SK-N-SH (cell line): Measurements from ENCODE around the gene HLA-DQA2. TPM values are rescaled to one million over a fixed set of nuclear protein-coding genes. Genes with fewer than 3 reads are reported as not detected.

ENCODE experiments used
- CTCF ChIA-PET: fragments of 300-600, 350-600 bp; formaldehyde crosslinking; extraction: SDS; loops from one replicate; lab custom pipeline; 2021; lab: Yijun Ruan, JAX
- POLR2A ChIA-PET: fragments of 350-600 bp; sonication (Branson Sonifier 250); formaldehyde crosslinking; extraction: SDS; loops from one replicate; lab custom pipeline; 2020; ENCODE audit warnings: antibody characterized with exemption, inconsistent platforms; lab: Yijun Ruan, JAX
- DNase-seq: peaks from one replicate; pipeline ENCODE4 v3.0.0; 2012
- H2AFZ ChIP-seq: fragments of 200-600 bp; sonication (generic); 2 replicates; pipeline ENCODE4 v1.8.1; 2016; ENCODE audit warnings: antibody characterized with exemption, mild to moderate bottlenecking, low read depth
- H3F3A ChIP-seq: fragments of 200-600 bp; sonication (generic); replicated peaks from 2 replicates; pipeline ENCODE3; 2016; ENCODE audit warnings: antibody characterized with exemption, mild to moderate bottlenecking; ENCODE audit not compliant: insufficient read depth
- H3K27ac ChIP-seq, 2 experiments: fragments of 200-500 bp in 1 of 2; fragments of 200-600 bp in 1 of 2; sonication (Bioruptor generic) in 1 of 2; sonication (generic), shearing (Covaris generic) in 1 of 2; 2 replicates each; pipeline versions ENCODE4 v1.5.1 to v1.6.1; 2014 to 2016; ENCODE audit warnings: low read depth in 2 of 2, inconsistent platforms in 1 of 2, low read length in 1 of 2, mild to moderate bottlenecking in 1 of 2, mixed read lengths in 1 of 2
- H3K27me3 ChIP-seq: fragments of 200-600 bp; sonication (generic), shearing (Covaris generic); 2 replicates; pipeline ENCODE4 v1.6.1; 2016; ENCODE audit warnings: mixed run types; ENCODE audit not compliant: insufficient read depth
- H3K36me3 ChIP-seq, 2 experiments: fragments of 200-500 bp in 1 of 2; fragments of 200-600 bp in 1 of 2; sonication (Bioruptor generic) in 1 of 2; sonication (generic) in 1 of 2; replicated peaks in 1 of 2; 2 replicates each; pipeline versions ENCODE3 to v1.5.1; 2014 to 2016; ENCODE audit warnings: low read length in 1 of 2, mild to moderate bottlenecking in 1 of 2; ENCODE audit not compliant: insufficient read depth in 2 of 2, control insufficient read depth in 1 of 2
- H3K4me1 ChIP-seq, 2 experiments: fragments of 200-500 bp in 1 of 2; fragments of 200-600 bp in 1 of 2; sonication (Bioruptor generic) in 1 of 2; sonication (generic), shearing (Covaris generic) in 1 of 2; 2 replicates each; pipeline versions ENCODE4 v1.5.1 to v1.6.1; 2014 to 2016; ENCODE audit warnings: low read depth in 1 of 2, low read length in 1 of 2, mixed run types in 1 of 2; ENCODE audit not compliant: insufficient read depth in 2 of 2, control insufficient read depth in 1 of 2
- H3K4me2 ChIP-seq: fragments of 200-600 bp; sonication (generic), shearing (Covaris generic); 2 replicates; pipeline ENCODE4 v1.6.1; 2017; ENCODE audit warnings: mixed run types
- H3K4me3 ChIP-seq, 2 experiments: fragments of 200-500 bp in 1 of 2; fragments of 200-600 bp in 1 of 2; sonication (Bioruptor generic) in 1 of 2; sonication (generic), shearing (Covaris generic) in 1 of 2; 2 replicates each; pipeline versions ENCODE4 v1.5.1 to v1.8.1; 2014 to 2016; ENCODE audit warnings: low read depth in 2 of 2, inconsistent platforms in 1 of 2, low read length in 1 of 2, mild to moderate bottlenecking in 1 of 2, mixed read lengths in 1 of 2, moderate library complexity in 1 of 2
- H3K79me2 ChIP-seq: fragments of 200-600 bp; sonication (generic); 2 replicates; pipeline ENCODE4 v1.8.1; 2017; ENCODE audit warnings: mild to moderate bottlenecking; ENCODE audit not compliant: insufficient read depth
- H3K9ac ChIP-seq: fragments of 200-600 bp; sonication (generic); 2 replicates; pipeline ENCODE4 v1.6.1; 2017; ENCODE audit warnings: mixed run types
- H3K9me2 ChIP-seq: fragments of 200-600 bp; sonication (generic); 2 replicates; pipeline ENCODE4 v1.6.1; 2017; ENCODE audit warnings: mixed run types
- H3K9me3 ChIP-seq: fragments of 200-600 bp; sonication (generic); 2 replicates; pipeline ENCODE4 v1.6.1; 2017; ENCODE audit warnings: mixed run types, mild to moderate bottlenecking, moderate library complexity
- H4K20me1 ChIP-seq: fragments of 200-600 bp; sonication (generic); 2 replicates; pipeline ENCODE4 v1.6.1; 2017; ENCODE audit warnings: mild to moderate bottlenecking, mixed run types; ENCODE audit not compliant: insufficient read depth
- CTCF ChIP-seq: fragments of 200-600 bp; sonication (generic); IDR thresholded peaks from 2 replicates; pipeline ENCODE4 v1.6.1; 2017; ENCODE audit warnings: antibody characterized with exemption, mild to moderate bottlenecking, moderate library complexity
- EP300 ChIP-seq, 2 experiments: IDR thresholded peaks; 2 replicates each; pipeline versions ENCODE4 v1.4.0 to v1.6.1; 2012; ENCODE audit warnings: borderline replicate concordance in 1 of 2, low read depth in 1 of 2, low read length in 1 of 2
- EZH2phosphoT487 ChIP-seq: fragments of 200-600 bp; sonication (generic); IDR thresholded peaks from 2 replicates; pipeline ENCODE4 v1.6.1; 2017; ENCODE audit warnings: low read depth, mixed run types, mild to moderate bottlenecking, antibody characterized with exemption, moderate library complexity, borderline replicate concordance
- GABPA ChIP-seq: IDR thresholded peaks from 2 replicates; pipeline ENCODE4 v1.4.0; 2012; ENCODE audit warnings: low read depth, mild to moderate bottlenecking
- MEF2A ChIP-seq: IDR thresholded peaks from 2 replicates; pipeline ENCODE4 v1.4.0; 2012; ENCODE audit warnings: low read depth, borderline replicate concordance
- MXI1 ChIP-seq: IDR thresholded peaks from 2 replicates; pipeline ENCODE4 v1.6.1; 2012; ENCODE audit warnings: mild to moderate bottlenecking, low read depth, low read length, improper control_type of control experiment
- NFIC ChIP-seq: IDR thresholded peaks from 2 replicates; pipeline ENCODE4 v1.4.0; 2012; ENCODE audit warnings: borderline replicate concordance
- RCOR1 ChIP-seq: fragments of 150-350 bp; IDR thresholded peaks from 2 replicates; pipeline ENCODE4 v1.6.1; 2017; ENCODE audit warnings: antibody characterized with exemption, low read length
- REST ChIP-seq: IDR thresholded peaks from 2 replicates; pipeline ENCODE4 v1.6.1; 2012; ENCODE audit warnings: mild to moderate bottlenecking, low read depth, low read length, moderate library complexity
- RFX5 ChIP-seq: IDR thresholded peaks from 2 replicates; pipeline ENCODE4 v1.6.1; 2012; ENCODE audit warnings: mild to moderate bottlenecking, improper control_type of control experiment, low read length
- RXRA ChIP-seq: IDR thresholded peaks from 2 replicates; pipeline ENCODE4 v1.4.0; 2012; ENCODE audit warnings: low read depth, mild to moderate bottlenecking, borderline replicate concordance
- SMC3 ChIP-seq: IDR thresholded peaks from 2 replicates; pipeline ENCODE4 v1.6.1; 2012; ENCODE audit warnings: low read depth, low read length, improper control_type of control experiment
- TCF12 ChIP-seq: IDR thresholded peaks from 2 replicates; pipeline ENCODE4 v1.4.0; 2012
- USF1 ChIP-seq: IDR thresholded peaks from 2 replicates; pipeline ENCODE4 v1.4.0; 2012; ENCODE audit warnings: low read depth, borderline replicate concordance
- YY1 ChIP-seq: IDR thresholded peaks from 2 replicates; pipeline ENCODE4 v1.4.0; 2012; ENCODE audit warnings: low read depth, mild to moderate bottlenecking
- WGBS: methylation state at CpG from one replicate; pipeline ENCODE4 v1.1.6; 2017; ENCODE audit warnings: low lambda C conversion rate; 5-methylcytosine and 5-hydroxymethylcytosine counted together
- polyA plus RNA-seq, 3 experiments: library from polyadenylated mRNA; depleted of rRNA; stranded (reverse); fragments of >200 nt; gene quantifications; 2 replicates each; pipeline ENCODE4 v1.2.3, GENCODE V29; 2012
- TF ChIP-seq, protein P1 (sequence below): fragments of 150-350 bp; IDR thresholded peaks from 2 replicates; pipeline ENCODE4 v1.6.1; 2017; ENCODE audit warnings: antibody characterized with exemption, low read length, low read depth, borderline replicate concordance
- TF ChIP-seq, protein P2 (sequence below): IDR thresholded peaks from 2 replicates; pipeline ENCODE4 v1.4.0; 2012; ENCODE audit warnings: low read depth, borderline replicate concordance
- TF ChIP-seq, protein P3 (sequence below): IDR thresholded peaks from 2 replicates; pipeline ENCODE4; 2012

Gene HLA-DQA2
- polyA plus RNA-seq, 1 of the 3 experiments (the other 2 are of a cell fraction), result not detected

DNA sequence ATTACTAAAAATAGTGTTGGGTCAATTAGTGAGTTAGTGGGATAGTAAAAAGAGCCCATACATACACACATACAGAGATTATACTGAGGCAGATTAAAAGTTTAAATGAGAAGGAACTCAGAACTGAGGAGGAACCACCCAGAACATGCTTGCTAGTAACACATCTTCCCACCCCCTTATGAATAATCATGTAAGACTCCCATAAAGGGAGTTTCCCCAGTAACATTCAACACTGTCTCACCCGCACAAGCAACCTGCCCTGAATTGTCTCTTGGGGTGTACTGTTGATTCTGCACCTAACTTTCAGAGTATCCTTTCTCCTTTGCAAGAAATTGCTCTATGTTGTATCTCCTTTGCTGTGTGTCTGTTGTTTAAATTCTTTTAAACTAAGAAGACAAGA lies 33.2 kb downstream of the HLA-DQA2 start:
- ChIA-PET POLR2A (no interaction called here), CTCF (interaction anchor here (0.8 kb wide), 1 partner anchor 12 kb away, joined by 3 read pairs; no protein-coding TSS in a partner anchor)
- TF ChIP-seq NFIC (no peak), MEF2A (no peak), REST (no peak), RCOR1 (no peak), EP300 (IDR thresholded peaks at IDR 0.05; ENCODE audit: borderline replicate concordance in 1 of 2, low read depth in 1 of 2, low read length in 1 of 2) (no peak), YY1 (no peak), SMC3 (no peak), USF1 (no peak), RFX5 (no peak), RXRA (no peak), TCF12 (no peak), CTCF (no peak), GABPA (no peak), MXI1 (no peak), EZH2phosphoT487 (no peak)
- TF ChIP-seq, protein P1, sequence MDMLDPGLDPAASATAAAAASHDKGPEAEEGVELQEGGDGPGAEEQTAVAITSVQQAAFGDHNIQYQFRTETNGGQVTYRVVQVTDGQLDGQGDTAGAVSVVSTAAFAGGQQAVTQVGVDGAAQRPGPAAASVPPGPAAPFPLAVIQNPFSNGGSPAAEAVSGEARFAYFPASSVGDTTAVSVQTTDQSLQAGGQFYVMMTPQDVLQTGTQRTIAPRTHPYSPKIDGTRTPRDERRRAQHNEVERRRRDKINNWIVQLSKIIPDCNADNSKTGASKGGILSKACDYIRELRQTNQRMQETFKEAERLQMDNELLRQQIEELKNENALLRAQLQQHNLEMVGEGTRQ, result no peak
- TF ChIP-seq, protein P2, sequence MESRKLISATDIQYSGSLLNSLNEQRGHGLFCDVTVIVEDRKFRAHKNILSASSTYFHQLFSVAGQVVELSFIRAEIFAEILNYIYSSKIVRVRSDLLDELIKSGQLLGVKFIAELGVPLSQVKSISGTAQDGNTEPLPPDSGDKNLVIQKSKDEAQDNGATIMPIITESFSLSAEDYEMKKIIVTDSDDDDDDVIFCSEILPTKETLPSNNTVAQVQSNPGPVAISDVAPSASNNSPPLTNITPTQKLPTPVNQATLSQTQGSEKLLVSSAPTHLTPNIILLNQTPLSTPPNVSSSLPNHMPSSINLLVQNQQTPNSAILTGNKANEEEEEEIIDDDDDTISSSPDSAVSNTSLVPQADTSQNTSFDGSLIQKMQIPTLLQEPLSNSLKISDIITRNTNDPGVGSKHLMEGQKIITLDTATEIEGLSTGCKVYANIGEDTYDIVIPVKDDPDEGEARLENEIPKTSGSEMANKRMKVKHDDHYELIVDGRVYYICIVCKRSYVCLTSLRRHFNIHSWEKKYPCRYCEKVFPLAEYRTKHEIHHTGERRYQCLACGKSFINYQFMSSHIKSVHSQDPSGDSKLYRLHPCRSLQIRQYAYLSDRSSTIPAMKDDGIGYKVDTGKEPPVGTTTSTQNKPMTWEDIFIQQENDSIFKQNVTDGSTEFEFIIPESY, result no peak
- TF ChIP-seq, protein P3, sequence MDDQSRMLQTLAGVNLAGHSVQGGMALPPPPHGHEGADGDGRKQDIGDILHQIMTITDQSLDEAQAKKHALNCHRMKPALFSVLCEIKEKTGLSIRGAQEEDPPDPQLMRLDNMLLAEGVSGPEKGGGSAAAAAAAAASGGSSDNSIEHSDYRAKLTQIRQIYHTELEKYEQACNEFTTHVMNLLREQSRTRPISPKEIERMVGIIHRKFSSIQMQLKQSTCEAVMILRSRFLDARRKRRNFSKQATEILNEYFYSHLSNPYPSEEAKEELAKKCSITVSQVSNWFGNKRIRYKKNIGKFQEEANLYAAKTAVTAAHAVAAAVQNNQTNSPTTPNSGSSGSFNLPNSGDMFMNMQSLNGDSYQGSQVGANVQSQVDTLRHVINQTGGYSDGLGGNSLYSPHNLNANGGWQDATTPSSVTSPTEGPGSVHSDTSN, result no peak
- no peaks in the 10 kb centered on the region for H4K20me1 ChIP-seq
- H3F3A ChIP-seq, result no peaks in the 10 kb centered on the region
- 0% methylated on average over 1 of the region's 1 CpG for WGBS
- H3K9me2 ChIP-seq, result no peaks in the 10 kb centered on the region
- no peak overlapping the region for H3K9ac ChIP-seq
- no peak overlapping the region for H3K4me2 ChIP-seq
- H3K79me2 ChIP-seq, result no peaks in the 10 kb centered on the region
- no peak overlapping the region for H3K27ac ChIP-seq
- H3K36me3 ChIP-seq, result no peaks in the 10 kb centered on the region
- H3K4me3 ChIP-seq, result no peak overlapping the region
- no peak for DNase-seq
- H3K4me1 ChIP-seq, result no peaks in the 10 kb centered on the region
- no peak overlapping the region for H2AFZ ChIP-seq
- H3K9me3 ChIP-seq, result no peaks in the 10 kb centered on the region
- H3K27me3 ChIP-seq, result peaks cover 13% of the 10 kb centered on the region
